Stimulated activated CD4-positive, alpha-beta T cell treated with anti-CD3 and anti-CD28 coated beads, Interleukin-1b, Interleukin-23, amount 100 ng/mL, for 24 hours (primary cell): Measurements from ENCODE around the gene ITGB5.

Experiments
- DNase-seq, 4 experiments: peaks; one replicate each; pipeline ENCODE4 v3.0.0-alpha.2; 2020; ENCODE audit warnings: low read depth in 4 of 4, low spot score in 1 of 4

The ITGB5 gene

GRCh38 chr3:124815781-124816180 lies 71.4 kb downstream of the ITGB5 start:
- no peak for DNase-seq

GRCh38 chr3:124814620-124815421 lies 72.3 kb downstream of the ITGB5 start:
- DNase-seq = no peak

- no peak for DNase-seq
Observed at GRCh38 chr3:124813541-124813940, 73.6 kb downstream of the ITGB5 start.

- DNase-seq = no peak
Observed at GRCh38 chr3:124812291-124813265, 74.6 kb downstream of the ITGB5 start.

GRCh38 chr3:124811436-124811835 lies 75.7 kb downstream of the ITGB5 start:
- no peak for DNase-seq

- DNase-seq = no peak
Observed at GRCh38 chr3:124810970-124811369, 76.2 kb downstream of the ITGB5 start.

GRCh38 chr3:124809039-124809438 lies 78.1 kb downstream of the ITGB5 start:
- DNase-seq = no peak

- no peak for DNase-seq
Observed at GRCh38 chr3:124805671-124806070, 81.5 kb downstream of the ITGB5 start.

GRCh38 chr3:124804875-124805274 lies 82.3 kb downstream of the ITGB5 start:
- DNase-seq = no peak

- no peak for DNase-seq
Observed at GRCh38 chr3:124802702-124803101, 84.5 kb downstream of the ITGB5 start.

GRCh38 chr3:124802061-124802698 lies 85.0 kb downstream of the ITGB5 start:
- DNase-seq = no peak

GRCh38 chr3:124800511-124801258 lies 86.5 kb downstream of the ITGB5 start:
- DNase-seq = no peak

GRCh38 chr3:124800076-124800475 lies 87.1 kb downstream of the ITGB5 start:
- no peak for DNase-seq

- no peak for DNase-seq
Observed at GRCh38 chr3:124799676-124800075, 87.5 kb downstream of the ITGB5 start.

GRCh38 chr3:124797426-124797945 lies 89.7 kb downstream of the ITGB5 start:
- no peak for DNase-seq

- DNase-seq = no peak
Observed at GRCh38 chr3:124796477-124796876, 90.7 kb downstream of the ITGB5 start.

GRCh38 chr3:124793054-124793739 lies 94.0 kb downstream of the ITGB5 start:
- no peak for DNase-seq

- no peak for DNase-seq
Observed at GRCh38 chr3:124792341-124793040, 94.7 kb downstream of the ITGB5 start.

GRCh38 chr3:124791639-124792151 lies 95.5 kb downstream of the ITGB5 start:
- no peak for DNase-seq
